Memory B cell (primary cell): Measurements from ENCODE around the gene NXN.

ENCODE experiments used
- ATAC-seq: fragments of 150-1000 bp; cut with Tn5 transposase; 2 replicates; pipeline ENCODE4 v1.10.0; 2021; ENCODE audit warnings: low read depth, mild to moderate bottlenecking, moderate library complexity
- DNase-seq, 2 donors: peaks; one replicate each; pipeline ENCODE4 v3.0.0; 2022; ENCODE audit warnings: low spot score in 2 of 2
- H3K27ac Mint-ChIP-seq: one replicate; pipeline ENCODE4 v1.8.0; 2022; ENCODE audit warnings: mild to moderate bottlenecking, moderate library complexity, mixed read lengths
- H3K27me3 Mint-ChIP-seq: one replicate; pipeline ENCODE4 v1.8.0; 2022; ENCODE audit warnings: mixed read lengths
- H3K36me3 Mint-ChIP-seq: one replicate; pipeline ENCODE4 v1.8.0; 2022; ENCODE audit warnings: mild to moderate bottlenecking, mixed read lengths
- H3K4me1 Mint-ChIP-seq: one replicate; pipeline ENCODE4 v1.8.0; 2022; ENCODE audit warnings: mixed read lengths
- H3K4me3 Mint-ChIP-seq: one replicate; pipeline ENCODE4 v1.8.0; 2022; ENCODE audit warnings: mild to moderate bottlenecking, moderate library complexity, mixed read lengths
- H3K9me3 Mint-ChIP-seq: one replicate; pipeline ENCODE4 v1.8.0; 2022; ENCODE audit warnings: mixed read lengths

Gene NXN

DNA sequence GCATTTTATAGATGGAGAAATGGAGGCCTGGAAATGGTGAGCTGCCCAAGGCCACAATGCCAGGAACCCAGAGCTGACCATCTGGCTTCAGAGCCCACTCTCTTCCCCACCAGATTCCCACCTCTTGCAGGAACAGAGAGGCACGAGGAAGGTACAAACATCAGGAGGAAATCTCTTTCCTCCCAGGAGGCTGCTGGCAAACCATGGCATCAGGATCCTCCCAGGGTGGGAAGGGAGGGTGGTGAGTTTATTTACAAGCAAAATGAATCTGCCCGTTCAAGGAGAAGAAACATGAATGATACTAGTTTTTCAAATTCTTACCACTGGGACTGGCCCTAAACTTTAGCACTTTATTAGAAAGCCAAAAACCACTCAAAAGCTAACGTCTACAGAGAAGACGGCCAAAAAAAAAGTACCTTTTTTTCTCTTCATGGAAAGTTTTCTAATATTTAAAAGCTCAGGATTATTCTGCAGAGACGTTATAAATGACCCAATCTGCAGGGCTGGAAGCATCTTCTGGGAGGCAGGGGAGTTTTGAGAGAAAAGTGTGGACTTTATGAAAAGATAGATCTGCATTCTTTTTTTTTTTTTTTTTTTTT, 79.1 kb downstream of the NXN start:
- H3K4me1 Mint-ChIP-seq: no peaks in the 10 kb centered on the region
- no peaks in the 10 kb centered on the region for H3K9me3 Mint-ChIP-seq
- no peak overlapping the region for H3K27ac Mint-ChIP-seq
- peaks cover 20% of the 10 kb centered on the region for H3K27me3 Mint-ChIP-seq
- H3K36me3 Mint-ChIP-seq: no peaks in the 10 kb centered on the region
- H3K4me3 Mint-ChIP-seq: no peak overlapping the region
- DNase-seq (no peak), ATAC-seq (no peak)

DNA sequence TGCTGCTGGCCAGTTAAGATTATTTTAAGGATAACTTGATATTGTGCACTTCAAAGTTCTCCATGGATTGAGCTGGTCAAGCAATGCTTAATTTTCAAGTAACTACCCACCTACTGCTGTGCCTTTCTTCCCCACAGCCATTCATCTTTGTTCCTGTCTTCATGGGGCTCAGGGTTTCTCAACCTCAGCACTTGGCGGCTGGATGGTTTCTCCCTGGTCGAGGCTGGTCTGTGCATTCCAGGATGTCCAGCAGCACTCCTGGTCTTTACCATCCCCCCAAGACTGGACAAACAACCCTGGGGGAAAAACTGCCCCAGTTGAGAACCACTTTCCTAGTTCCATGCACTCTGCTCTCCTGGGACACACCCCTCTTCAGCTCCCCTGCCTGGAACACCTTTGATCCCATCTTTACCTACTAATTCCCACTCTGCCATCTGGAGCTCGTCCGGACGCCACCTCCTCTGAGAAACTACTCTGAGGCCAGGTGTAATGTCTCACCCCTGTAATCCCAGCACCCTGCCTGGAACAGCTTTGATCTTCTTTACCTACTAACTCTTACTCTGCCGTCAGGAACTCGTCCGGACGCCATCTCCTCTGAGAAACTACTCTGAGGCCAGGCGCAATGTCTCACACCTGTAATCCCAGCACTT, 81.5 kb downstream of the NXN start:
- no peaks in the 10 kb centered on the region for H3K9me3 Mint-ChIP-seq
- H3K4me1 Mint-ChIP-seq: no peaks in the 10 kb centered on the region
- no peaks in the 10 kb centered on the region for H3K36me3 Mint-ChIP-seq
- no peak overlapping the region for H3K27ac Mint-ChIP-seq
- ATAC-seq (no peak), DNase-seq (no peak)
- H3K27me3 Mint-ChIP-seq: peaks cover 11% of the 10 kb centered on the region
- no peak overlapping the region for H3K4me3 Mint-ChIP-seq

DNA sequence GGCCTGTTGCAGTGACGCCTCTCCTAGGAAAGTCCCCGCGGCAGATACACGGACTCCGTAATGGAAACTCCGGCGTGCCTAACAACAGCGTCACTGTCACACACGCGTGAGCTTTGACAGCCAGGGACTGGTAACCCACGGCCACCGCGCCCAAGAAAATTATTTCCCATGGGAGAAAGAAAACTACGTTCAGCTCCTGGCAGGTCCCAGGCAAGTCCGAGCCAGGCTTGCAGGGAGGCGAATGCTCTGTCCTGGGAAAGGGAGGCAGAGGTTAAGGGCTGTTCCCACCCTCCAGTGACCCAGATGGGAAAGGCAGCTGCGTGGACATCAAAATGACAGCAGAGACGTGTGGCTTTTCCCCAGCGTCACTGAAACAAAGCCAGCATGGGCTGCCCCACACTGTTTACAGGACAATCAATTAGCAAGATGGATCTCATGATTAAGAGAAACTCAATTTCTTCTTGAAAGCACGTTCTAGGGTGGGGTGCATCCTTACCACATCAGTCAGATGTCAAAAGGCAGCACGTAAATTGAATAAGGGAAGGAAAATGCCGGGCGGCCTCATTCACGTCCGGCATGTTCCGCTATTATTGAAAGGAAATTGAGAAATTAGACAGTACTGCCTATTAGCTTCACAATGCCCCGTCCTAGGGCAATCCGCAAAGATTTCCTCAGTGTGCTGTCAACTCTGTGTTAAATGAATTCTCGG, 82.5 kb downstream of the NXN start:
- DNase-seq: no peak
- Mint-ChIP-seq H3K27me3 (peaks cover 8% of the 10 kb centered on the region), H3K9me3 (no peaks in the 10 kb centered on the region)

DNA sequence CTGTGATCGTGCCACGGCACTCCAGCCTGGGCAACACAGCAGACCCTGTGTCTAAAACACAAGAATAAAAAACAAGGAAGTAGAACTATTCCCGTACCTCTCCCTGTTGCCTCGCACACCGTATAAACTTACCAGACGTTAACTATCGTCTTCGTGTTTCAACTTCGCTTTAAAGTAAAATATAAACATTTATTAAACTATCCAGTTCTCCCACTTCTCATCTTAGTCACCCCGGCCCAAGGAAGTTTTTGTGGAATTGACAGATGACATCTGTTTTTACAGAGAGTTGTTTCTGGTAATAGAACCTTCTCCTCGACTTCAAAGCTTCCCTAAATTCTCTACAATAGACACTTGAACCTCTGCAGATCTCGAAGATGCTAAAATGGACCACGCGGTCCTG, 83.1 kb downstream of the NXN start:
- Mint-ChIP-seq H3K27me3 (peaks cover 10% of the 10 kb centered on the region), H3K4me3 (no peak overlapping the region), H3K9me3 (no peaks in the 10 kb centered on the region), H3K4me1 (no peaks in the 10 kb centered on the region), H3K27ac (no peak overlapping the region), H3K36me3 (no peaks in the 10 kb centered on the region)
- ATAC-seq: no peak
- no peak for DNase-seq

More for the DNA sequence above, 82.5 kb downstream of the NXN start:
- Mint-ChIP-seq H3K36me3 (no peaks in the 10 kb centered on the region), H3K27ac (no peak overlapping the region), H3K4me3 (no peak overlapping the region), H3K4me1 (no peaks in the 10 kb centered on the region)
- ATAC-seq: no peak

GRCh38 chr17:892958-893357, 86.6 kb downstream of the NXN start:
- Mint-ChIP-seq H3K27me3 (peaks cover 18% of the 10 kb centered on the region), H3K27ac (no peak overlapping the region), H3K36me3 (no peaks in the 10 kb centered on the region), H3K4me1 (no peaks in the 10 kb centered on the region), H3K9me3 (no peaks in the 10 kb centered on the region), H3K4me3 (no peak overlapping the region)
- no peak for DNase-seq
- no peak for ATAC-seq

DNA sequence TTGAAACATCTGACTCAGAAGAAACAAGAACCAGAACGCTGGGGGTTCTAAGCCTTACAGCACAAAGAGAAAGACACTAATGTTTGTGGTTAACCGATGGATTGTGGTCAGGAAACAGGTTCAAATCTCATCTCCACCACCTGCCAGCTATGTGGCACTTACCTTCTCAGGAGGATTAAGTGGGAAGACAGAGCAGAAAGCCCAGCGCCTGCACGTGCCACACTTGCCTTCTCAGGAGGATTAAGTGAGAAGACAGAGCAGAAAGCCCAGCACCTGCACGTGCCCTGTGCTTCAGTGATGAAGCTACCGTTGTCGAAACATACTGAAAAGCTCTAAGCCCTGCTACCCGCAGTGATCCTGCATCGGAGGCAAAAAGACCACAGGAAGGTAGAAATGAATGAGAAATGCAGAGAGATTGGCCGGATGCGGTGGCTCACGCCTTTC, 90.6 kb downstream of the NXN start:
- H3K36me3 Mint-ChIP-seq: no peaks in the 10 kb centered on the region
- no peak for ATAC-seq
- H3K4me1 Mint-ChIP-seq: no peaks in the 10 kb centered on the region
- H3K27me3 Mint-ChIP-seq: peaks cover 18% of the 10 kb centered on the region
- no peaks in the 10 kb centered on the region for H3K9me3 Mint-ChIP-seq
- H3K27ac Mint-ChIP-seq: no peak overlapping the region
- no peak for DNase-seq
- H3K4me3 Mint-ChIP-seq: no peak overlapping the region

DNA sequence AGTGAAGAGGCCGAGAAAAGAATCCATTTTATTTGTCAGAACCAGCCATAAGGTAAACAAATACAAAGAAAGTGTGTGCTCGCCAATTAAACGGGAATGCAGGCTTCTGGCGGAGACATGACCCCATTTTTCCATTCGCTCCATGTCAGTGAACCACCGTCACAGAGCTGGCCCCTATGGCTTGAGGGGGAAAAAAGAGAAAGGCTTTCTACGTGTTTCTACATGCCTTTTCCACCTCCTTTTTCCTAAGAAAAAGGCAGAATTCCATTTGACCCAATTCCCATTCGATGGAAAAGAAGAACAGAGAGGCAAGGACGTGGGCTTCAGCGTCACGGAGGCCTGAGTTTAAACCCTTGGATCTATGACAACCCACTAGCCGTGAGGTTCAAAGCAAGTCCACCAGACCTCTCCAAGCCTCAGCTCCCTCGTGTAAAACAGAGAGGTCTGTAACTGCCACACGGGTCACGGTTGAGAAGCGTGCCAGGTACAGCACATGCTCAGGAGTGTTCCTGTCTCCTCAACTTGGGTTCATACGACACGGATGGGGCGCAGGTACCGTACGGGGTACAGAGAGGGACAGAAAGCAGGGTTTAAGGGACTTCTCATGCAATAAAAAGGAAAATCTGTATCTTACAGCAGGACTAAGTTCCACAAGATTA, 91.9 kb downstream of the NXN start:
- peaks cover 18% of the 10 kb centered on the region for H3K27me3 Mint-ChIP-seq
- ATAC-seq (no peak), DNase-seq (no peak)
- H3K27ac Mint-ChIP-seq: no peak overlapping the region
- no peak overlapping the region for H3K4me3 Mint-ChIP-seq
- no peaks in the 10 kb centered on the region for H3K36me3 Mint-ChIP-seq
- no peaks in the 10 kb centered on the region for H3K4me1 Mint-ChIP-seq
- no peaks in the 10 kb centered on the region for H3K9me3 Mint-ChIP-seq

DNA sequence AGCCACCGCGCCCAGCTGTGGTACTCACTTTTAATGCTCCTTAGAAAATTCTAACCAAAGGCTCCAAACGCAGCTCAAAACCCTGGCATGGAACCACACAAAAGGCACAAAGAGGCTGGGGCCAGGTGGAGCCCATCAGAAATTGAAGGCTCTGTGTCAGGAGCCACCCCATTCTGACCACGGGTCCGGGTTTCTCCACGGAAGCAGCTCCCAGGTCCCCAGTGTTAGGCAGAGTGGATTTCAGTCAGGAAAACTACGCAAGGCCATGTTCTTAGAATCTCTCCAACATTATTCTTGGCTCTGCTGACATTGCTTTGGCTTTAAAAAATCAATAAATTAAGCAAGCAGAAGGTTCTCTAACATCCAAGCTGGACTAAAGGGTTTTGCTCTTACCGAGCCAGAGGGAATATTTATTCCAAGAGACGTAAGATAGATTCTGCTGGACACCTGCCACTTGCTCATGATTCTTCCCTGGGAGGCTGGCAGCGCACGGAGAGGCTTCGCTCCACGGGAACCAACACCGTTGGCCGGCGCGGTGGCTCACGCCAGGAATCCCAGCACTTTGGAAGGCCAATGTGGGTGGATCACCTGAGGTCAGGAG, 93.5 kb downstream of the NXN start:
- Mint-ChIP-seq H3K9me3 (no peaks in the 10 kb centered on the region), H3K4me1 (no peaks in the 10 kb centered on the region), H3K4me3 (no peak overlapping the region), H3K27ac (no peak overlapping the region), H3K36me3 (no peaks in the 10 kb centered on the region), H3K27me3 (peaks cover 12% of the 10 kb centered on the region)
- no peak for DNase-seq
- ATAC-seq: no peak

- DNase-seq: no peak
- peaks cover 2% of the 10 kb centered on the region for H3K4me1 Mint-ChIP-seq
- ATAC-seq: no peak
- H3K4me3 Mint-ChIP-seq: no peak overlapping the region
- H3K27ac Mint-ChIP-seq: no peak overlapping the region
- no peaks in the 10 kb centered on the region for H3K9me3 Mint-ChIP-seq
- H3K27me3 Mint-ChIP-seq: peaks cover 5% of the 10 kb centered on the region
- no peaks in the 10 kb centered on the region for H3K36me3 Mint-ChIP-seq
Measured at GRCh38 chr17:883586-883962, 96.0 kb downstream of the NXN start.

GRCh38 chr17:882827-883585, 96.6 kb downstream of the NXN start:
- H3K36me3 Mint-ChIP-seq: no peaks in the 10 kb centered on the region
- no peak for DNase-seq
- no peak overlapping the region for H3K4me3 Mint-ChIP-seq
- H3K27ac Mint-ChIP-seq: no peak overlapping the region
- no peak for ATAC-seq
- peaks cover 7% of the 10 kb centered on the region for H3K27me3 Mint-ChIP-seq
- H3K4me1 Mint-ChIP-seq: peaks cover 2% of the 10 kb centered on the region
- H3K9me3 Mint-ChIP-seq: no peaks in the 10 kb centered on the region

DNA sequence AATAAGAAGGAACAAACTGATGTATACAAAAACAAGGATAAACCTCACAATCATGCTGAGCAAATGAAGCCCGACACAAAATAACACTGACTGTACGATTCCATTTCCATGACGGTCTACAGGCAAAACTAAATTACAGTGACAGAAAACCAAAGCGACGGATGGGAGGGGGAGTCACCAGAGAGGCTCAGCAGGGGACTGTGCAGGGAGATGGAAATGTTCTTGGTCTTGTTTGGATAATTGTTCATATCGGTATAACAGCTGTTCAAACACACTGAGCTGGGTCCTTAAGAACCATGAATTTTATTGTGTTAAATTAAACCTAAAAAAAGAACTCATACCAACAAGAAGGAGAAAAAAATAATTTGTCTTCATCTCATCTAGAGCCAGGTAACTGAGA, 97.8 kb downstream of the NXN start:
- H3K4me3 Mint-ChIP-seq: no peak overlapping the region
- H3K27ac Mint-ChIP-seq: no peak overlapping the region
- H3K4me1 Mint-ChIP-seq: peaks cover 2% of the 10 kb centered on the region
- no peaks in the 10 kb centered on the region for H3K36me3 Mint-ChIP-seq
- no peak for ATAC-seq
- H3K27me3 Mint-ChIP-seq: peaks cover 12% of the 10 kb centered on the region
- no peaks in the 10 kb centered on the region for H3K9me3 Mint-ChIP-seq
- no peak for DNase-seq

DNA sequence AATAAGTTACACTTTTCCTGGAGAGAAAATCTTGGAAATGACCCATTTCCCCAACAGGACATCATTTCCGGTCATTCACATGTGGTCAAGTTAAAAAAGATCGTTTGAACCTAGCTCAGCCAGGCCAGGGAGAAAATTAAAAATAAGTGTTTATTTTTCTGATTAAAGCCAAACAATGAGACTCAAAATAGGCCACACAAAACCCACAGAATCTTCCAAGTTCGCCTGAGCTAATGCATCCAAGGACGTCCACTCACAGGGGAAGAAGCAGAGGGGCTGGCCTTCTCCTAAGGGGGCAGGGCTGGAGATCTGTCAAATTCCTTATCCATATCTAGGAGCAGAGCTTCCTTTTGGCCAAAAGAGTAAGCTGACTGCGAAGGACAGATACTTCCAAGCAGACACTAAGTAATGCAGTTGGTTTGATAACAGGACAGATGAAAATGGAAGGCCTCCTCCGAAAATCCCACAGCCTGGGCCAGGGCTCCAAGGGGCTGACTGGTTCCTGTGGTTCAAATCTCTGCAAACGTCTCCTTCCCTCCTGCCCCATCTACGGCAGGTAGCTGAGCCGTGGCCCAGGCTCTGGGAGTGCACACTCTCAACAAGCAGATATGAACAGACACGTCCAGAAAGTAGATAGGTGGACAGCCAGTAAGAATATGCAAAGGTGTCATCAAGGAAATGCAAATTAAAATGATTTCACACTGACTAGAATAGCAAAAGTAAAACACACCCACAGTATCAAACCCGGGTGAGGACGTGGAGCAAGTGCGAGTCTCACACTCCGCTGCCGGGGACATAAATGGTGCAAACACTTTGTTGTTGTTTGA, 98.9 kb downstream of the NXN start:
- H3K27ac Mint-ChIP-seq: no peak overlapping the region
- H3K27me3 Mint-ChIP-seq: peaks cover 12% of the 10 kb centered on the region
- no peak for DNase-seq
- ATAC-seq: no peak
- H3K9me3 Mint-ChIP-seq: no peaks in the 10 kb centered on the region
- H3K36me3 Mint-ChIP-seq: no peaks in the 10 kb centered on the region
- peaks cover 2% of the 10 kb centered on the region for H3K4me1 Mint-ChIP-seq
- H3K4me3 Mint-ChIP-seq: no peak overlapping the region
